HG02884 (cell line): ENCODE measurements around the gene LBHD1.
A peak's percentile ranks its signal among the peaks of the same experiment; 100 is the strongest.
"Not testable (repeated sequence)": the region's sequence is repeated elsewhere in the genome, so short reads cannot be mapped to it uniquely, and the experiment has no call there.

Experiments used
- ATAC-seq: cut with Tn5 transposase; IDR thresholded peaks from one replicate; pipeline ENCODE4 v1.9.1; 2021; ENCODE audit warnings: mild to moderate bottlenecking, moderate library complexity; ENCODE audit not compliant: unreplicated experiment

Gene LBHD1

DNA sequence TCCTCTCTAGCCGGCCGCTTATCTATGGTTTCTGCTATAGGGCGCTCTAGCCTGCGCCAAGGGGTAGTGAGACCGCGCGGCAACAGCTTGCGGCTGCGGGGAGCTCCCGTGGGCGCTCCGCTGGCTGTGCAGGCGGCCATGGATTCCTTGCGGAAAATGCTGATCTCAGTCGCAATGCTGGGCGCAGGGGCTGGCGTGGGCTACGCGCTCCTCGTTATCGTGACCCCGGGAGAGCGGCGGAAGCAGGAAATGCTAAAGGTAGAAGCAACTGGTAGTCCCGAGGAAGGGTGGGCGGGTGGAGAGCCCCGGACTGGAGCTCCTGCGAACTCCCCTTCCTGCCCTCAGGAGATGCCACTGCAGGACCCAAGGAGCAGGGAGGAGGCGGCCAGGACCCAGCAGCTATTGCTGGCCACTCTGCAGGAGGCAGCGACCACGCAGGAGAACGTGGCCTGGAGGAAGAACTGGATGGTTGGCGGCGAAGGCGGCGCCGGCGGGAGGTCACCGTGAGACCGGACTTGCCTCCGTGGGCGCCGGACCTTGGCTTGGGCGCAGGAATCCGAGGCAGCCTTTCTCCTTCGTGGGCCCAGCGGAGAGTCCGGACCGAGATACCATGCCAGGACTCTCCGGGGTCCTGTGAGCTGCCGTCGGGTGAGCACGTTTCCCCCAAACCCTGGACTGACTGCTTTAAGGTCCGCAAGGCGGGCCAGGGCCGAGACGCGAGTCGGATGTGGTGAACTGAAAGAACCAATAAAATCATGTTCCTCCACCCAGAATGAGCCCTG lies at the start of gene LBHD1, which contains the start of gene UQCC3:
TSS of gene LBHD1 (minus strand) at position 660 of the 782 bp plus-strand sequence. CDS start 2,236 bp downstream, outside the sequence.
TSS of gene UQCC3 (plus strand) at position 66 of the 782 bp plus-strand sequence. CDS start at position 139, 73 bp downstream.
- peak; percentile 59 for ATAC-seq

DNA sequence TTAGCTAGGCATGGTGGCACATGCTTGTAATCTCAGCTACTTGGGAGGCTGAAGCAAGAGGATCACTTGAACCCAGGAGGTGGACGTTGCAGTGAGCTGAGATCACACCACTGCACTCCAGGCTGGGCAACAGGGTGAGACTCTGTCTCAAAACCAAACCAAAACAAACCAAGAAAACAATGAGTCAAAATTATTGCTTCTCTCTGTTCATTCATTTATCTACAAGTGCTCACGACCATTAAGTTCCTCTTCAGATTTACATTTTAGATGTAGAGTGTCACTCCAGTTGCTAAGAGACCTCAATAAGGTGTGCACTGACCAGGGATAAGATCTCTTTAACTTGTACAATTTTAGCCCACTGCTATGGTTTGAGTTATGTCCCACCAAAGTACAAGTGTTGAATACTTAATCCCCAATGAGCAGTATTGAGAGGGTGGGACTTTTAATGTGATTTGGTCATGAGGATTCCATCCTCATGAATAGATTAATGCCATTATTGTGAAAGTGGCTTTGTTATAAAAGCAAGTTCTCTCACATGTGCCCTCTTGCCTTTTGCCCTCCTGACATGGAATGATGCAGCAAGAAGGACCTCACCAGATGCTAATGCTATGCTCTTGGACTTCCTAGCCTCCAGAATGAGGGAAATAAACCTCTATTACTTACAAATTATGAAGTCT lies 47.4 kb upstream of the LBHD1 start:
- no peak for ATAC-seq

- no peak for ATAC-seq
Measured at GRCh38 chr11:62716816-62717215, 44.7 kb upstream of the LBHD1 start.

DNA sequence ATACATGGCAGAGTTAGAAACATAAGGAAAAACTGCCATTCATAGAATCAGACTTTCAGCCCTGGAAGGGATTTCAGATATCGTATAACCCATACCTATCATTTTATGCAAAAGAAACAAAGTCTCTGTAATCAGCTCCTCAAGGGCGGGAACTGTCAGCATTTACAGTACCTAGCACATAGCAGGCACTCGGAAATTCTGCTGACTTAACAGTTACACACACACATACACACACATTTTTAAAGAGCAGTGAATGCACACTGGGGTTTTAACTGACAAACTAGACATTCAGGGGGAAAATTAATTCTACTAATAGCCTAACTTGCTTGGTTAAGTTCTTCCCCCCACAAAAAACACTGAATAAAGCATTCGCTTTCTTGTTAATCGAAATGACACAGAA lies 44.1 kb upstream of the LBHD1 start:
- no peak for ATAC-seq

- ATAC-seq = no peak
Measured at GRCh38 chr11:62715150-62716130, 43.4 kb upstream of the LBHD1 start.

- ATAC-seq = no peak
Measured at GRCh38 chr11:62713343-62713742, 41.3 kb upstream of the LBHD1 start.

DNA sequence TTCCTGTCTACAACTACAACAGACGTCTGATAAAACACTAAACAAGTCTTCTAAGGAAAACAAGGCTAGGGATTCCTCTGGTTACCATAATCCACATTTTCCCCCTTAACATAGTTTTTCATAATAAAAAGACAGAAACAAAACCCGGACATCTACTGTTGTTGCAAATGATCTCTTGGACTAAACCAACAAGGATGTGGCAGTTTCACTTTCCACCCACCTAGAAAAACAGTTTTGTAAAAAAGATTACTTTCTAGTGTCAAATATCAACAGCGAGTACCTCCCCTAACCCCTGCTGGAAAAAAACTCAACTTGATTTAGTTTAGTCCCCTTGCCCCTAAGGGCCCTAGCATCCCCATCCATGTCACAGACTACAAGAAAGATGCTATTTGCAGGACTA lies 40.8 kb upstream of the LBHD1 start:
- ATAC-seq = no peak

DNA sequence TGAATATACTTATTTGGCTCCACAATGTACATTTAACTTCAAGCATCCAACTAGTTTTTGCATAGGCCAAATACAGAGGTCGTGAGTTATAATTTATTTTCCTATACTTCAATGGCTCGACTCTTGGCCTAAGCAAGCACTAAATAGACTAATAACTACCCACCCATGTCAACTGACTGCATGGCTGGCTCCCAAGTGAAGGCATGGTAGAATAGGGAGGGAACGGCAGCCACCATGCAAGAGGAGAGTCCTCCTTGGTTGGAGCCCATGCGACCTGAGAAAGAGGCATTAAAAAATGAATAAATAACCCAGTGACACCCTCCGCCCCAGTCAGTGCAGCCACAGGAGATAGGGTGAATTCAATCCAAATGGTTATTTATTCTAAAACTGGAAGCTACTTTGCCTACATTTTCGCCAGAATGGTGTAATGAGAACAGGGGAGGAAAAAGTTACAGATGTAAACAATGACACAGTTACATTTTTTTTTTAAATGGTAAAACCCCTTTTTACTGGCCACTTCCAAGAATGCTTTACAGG lies 40.3 kb upstream of the LBHD1 start:
- no peak for ATAC-seq

DNA sequence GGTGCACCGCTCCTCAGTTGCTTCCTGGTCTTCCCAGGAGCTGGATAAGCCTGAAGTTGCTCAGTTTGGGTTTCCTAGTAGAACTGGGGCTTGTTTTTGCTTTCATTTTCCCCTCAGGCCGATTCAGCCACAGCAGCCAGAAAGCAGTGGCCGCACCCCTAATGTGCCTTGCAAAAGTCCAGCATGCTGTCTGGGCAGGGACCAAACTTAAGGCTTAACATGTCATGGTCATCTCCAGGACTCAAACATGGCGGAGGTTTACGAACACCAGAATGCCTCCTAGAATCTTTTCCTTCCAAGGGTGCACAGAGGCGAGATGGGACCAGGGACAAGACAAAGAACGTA lies 37.9 kb upstream of the LBHD1 start:
- ATAC-seq = no peak

DNA sequence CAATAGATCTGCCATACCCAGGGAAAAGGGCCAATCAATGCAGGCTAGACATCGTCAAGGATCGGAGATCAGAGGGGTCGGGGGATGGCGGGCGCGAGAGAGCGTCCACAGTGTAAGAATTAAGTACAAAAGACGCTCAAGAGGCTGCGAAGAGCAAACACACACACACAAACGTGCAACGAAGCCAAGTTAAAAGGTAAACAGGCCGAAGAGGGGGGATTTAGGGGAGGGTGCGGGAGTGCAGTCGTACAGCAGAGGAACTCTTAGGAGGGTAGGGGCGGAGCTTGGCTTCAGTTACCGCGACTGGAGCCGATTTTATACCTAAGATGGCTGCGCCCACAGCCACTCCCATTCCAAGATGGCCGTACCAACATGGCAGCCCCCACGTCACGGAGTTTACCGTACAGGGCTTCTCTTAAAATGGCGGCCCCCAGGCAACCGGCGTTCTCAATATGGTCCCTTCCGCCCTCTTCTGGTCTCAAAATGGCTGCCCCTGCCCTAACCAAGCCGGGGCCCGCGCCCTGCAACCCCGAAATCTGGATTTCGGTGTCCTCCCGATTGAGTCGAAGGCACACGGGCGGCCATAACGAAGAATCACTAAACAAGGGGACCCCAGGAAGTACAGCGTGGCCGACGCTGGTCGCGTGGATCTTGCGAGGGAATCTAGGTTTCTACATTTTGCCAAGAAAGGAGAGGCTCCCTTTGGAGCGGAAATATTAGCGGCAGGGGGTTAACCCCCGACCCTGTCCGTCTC lies 37.4 kb upstream of the LBHD1 start:
- ATAC-seq = peak; percentile 63

DNA sequence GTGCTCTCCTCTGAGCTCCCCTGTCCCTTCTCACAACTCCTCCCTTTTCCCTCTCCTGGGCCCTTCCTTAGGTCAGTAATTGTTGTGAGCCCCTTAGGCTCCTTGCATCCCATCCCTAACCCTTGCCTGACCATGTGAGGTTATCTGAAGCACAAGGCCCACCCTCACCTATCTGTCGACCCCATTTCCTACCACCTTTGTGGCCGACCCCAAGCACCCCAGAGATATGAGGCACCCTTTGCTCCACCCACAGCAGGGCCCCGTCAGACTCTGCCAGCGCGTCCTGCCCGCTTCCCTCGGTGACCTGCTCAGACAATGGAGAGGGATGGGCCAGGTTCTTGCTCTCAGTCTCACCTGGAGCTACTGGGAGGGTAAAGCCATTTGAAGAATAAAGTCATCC lies 36.7 kb upstream of the LBHD1 start:
- no peak for ATAC-seq

DNA sequence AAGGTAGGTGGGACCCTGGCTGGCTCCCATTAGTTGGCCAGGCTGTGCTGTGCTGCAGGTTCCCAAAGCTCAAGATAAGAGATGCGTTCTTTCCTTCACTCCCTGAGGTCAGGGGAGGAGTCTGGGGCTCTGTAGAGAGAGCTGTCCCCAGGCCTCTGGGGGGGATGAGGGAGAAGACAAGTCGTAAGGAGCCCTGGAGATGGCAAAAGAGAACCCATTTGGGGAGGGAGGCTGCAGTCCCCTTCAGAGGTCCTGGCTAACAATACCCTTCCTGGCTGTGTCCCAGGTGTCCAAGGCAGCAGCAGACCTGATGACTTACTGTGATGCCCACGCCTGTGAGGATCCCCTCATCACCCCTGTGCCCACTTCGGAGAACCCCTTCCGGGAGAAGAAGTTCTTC lies 36.3 kb upstream of the LBHD1 start:
- no peak for ATAC-seq

DNA sequence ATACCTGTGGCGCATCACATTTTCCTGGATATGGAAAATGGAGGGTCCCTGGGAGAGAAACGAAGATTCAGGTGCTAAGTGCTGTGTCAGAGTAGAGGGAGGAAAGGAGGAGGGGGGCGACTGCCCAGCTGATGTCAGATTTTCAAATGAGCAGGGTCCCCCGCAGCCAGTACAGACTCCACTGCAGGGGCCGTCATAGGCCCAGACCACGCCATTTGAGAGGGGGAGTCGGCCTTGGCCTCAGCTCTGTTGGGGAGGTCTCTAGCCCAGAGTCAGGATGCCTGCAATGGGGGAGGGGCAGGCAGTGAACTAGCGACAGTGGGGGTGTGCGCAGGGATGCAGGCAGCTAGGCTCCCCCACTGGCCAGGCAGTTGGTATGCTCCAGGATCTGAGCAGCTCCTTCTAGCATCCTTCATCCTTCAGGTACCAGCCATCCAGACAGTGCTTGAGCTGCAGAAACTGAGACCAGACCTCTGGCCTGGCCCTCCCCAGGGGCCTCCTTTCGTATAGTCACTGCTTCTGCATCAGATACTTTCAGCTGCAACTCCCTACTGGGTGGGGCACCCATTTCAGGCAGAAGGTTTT lies 35.3 kb upstream of the LBHD1 start, which contains the start of the genes BSCL2 and GNG3:
TSS of gene BSCL2 (minus strand) at position 148 of the 585 bp plus-strand sequence. CDS start 229 bp downstream, outside the sequence.
TSS of gene GNG3 (plus strand) at position 400 of the 585 bp plus-strand sequence. CDS start 620 bp downstream, outside the sequence.
- no peak for ATAC-seq

- ATAC-seq = no peak
Measured at GRCh38 chr11:62706850-62707247, 34.8 kb upstream of the LBHD1 start.

GRCh38 chr11:62705880-62706849 lies 34.1 kb upstream of the LBHD1 start:
- peak; percentile 39 for ATAC-seq

- ATAC-seq = no peak
Measured at GRCh38 chr11:62705413-62705812, 33.3 kb upstream of the LBHD1 start.

DNA sequence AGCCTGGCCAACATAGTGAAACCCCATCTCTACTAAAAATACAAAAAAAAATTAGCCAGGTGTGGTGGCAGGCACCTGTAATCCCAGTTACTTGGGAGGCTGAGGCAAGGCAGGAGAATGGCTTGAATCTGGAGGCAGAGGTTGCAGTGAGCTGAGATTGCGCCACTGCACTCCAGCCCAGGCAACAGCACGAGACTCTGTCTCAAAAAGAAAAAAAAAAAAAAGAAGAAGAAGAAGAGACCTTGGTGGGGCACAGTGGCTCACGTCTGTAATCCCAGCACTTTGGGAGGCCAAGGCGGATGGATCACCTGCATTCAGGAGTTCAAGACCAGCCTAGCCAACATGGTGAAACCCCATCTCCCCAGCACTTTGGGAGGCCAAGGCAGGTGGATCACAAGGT lies 31.9 kb upstream of the LBHD1 start:
- ATAC-seq = not testable (repeated sequence)

GRCh38 chr11:62702246-62702645 lies 30.2 kb upstream of the LBHD1 start:
- no peak for ATAC-seq
